T-helper 1 cell treated with Interleukin-12 subunit alpha and Interleukin-12 subunit beta and Interleukin-4 antibody, amounts not matched to agents 30 ng/mL and 1 ng/mL, for 36 hours (primary cell): ENCODE data around the gene USP17L27. TPM values are rescaled to one million over a fixed set of nuclear protein-coding genes. Genes with fewer than 3 reads are reported as not detected.
"Not testable (repeated sequence)": the region's sequence is repeated elsewhere in the genome, so short reads cannot be mapped to it uniquely, and the experiment has no call there.

Experiments
- intact Hi-C: fragments of 100-400 bp; cut with micrococcal nuclease; formaldehyde crosslinking; loops from one replicate; pipeline ENCODE4 v1.15.1; 2024
- total RNA-seq: library from RNA; stranded (reverse); gene quantifications from 2 replicates; pipeline ENCODE4 v1.2.3, GENCODE V29; 2022

USP17L27 gene, protein sequence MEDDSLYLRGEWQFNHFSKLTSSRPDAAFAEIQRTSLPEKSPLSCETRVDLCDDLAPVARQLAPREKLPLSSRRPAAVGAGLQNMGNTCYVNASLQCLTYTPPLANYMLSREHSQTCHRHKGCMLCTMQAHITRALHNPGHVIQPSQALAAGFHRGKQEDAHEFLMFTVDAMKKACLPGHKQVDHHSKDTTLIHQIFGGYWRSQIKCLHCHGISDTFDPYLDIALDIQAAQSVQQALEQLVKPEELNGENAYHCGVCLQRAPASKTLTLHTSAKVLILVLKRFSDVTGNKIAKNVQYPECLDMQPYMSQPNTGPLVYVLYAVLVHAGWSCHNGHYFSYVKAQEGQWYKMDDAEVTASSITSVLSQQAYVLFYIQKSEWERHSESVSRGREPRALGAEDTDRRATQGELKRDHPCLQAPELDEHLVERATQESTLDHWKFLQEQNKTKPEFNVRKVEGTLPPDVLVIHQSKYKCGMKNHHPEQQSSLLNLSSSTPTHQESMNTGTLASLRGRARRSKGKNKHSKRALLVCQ
- total RNA-seq, result not detected in 2 replicates

GRCh38 chr4:9343848-9344247 is at the start of gene USP17L27:
Gene USP17L27, plus strand, starts transcription at chr4:9344148. Its CDS starts 0 bp downstream, at chr4:9344148.
- intact Hi-C loops, result not testable (repeated sequence)

DNA sequence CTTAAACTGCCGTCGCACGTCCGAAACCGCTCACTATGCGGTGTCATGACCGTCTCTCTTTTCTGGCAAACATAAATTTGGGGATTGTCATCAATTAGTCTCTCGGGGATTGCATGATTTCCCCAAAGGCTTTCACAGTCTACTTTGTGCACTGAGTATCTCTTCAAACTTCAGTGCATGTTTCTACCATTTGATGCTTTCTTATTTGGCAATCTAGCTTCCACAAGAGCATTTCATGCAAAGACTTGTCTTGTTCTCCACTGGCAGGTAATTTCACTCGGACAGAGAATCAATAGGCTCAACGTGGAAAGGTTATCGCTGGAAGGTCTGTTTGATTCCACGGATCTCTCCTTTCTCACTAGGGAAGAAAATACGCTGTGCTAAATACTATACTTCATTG is 19.8 kb upstream of the USP17L27 start:
- intact Hi-C loops, result not testable (repeated sequence)

- intact Hi-C loops, result not testable (repeated sequence)
These were observed 19.1 kb upstream of the USP17L27 start, which contains the start of gene USP17L24 for GRCh38 chr4:9324865-9325264. Gene USP17L24, plus strand, starts transcription at chr4:9325165. Its CDS starts 0 bp downstream, at chr4:9325165.

DNA sequence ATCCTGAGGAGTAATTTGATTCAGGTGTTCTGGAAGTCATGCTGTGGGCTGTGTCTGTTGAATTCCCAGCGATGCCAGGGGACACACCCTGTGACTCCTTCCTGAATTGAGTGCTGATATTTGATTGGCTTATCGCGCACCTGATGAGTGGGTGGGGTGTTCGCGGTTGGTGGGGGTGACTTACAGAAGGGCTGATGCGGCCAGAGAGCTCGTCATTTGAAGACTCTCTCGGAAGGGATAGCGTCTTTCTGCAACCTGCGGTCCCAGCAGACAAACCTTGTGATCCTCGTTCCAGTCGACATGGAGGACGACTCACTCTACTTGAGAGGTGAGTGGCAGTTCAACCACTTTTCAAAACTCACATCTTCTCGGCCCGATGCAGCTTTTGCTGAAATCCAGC is 14.3 kb upstream of the USP17L27 start, which contains the start of gene USP17L25:
Gene USP17L25, plus strand, starts transcription at position 301 of the 400 bp plus-strand sequence. Its CDS starts 0 bp downstream, at position 301.
- intact Hi-C loops, result not testable (repeated sequence)

DNA sequence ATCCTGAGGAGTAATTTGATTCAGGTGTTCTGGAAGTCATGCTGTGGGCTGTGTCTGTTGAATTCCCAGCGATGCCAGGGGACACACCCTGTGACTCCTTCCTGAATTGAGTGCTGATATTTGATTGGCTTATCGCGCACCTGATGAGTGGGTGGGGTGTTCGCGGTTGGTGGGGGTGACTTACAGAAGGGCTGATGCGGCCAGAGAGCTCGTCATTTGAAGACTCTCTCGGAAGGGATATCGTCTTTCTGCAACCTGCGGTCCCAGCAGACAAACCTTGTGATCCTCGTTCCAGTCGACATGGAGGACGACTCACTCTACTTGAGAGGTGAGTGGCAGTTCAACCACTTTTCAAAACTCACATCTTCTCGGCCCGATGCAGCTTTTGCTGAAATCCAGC is 9.6 kb upstream of the USP17L27 start, which contains the start of gene USP17L26:
Gene USP17L26, plus strand, starts transcription at position 301 of the 400 bp plus-strand sequence. Its CDS starts 0 bp downstream, at position 301.
- intact Hi-C loops, result not testable (repeated sequence)

- intact Hi-C loops, result not testable (repeated sequence)
These were observed 4.8 kb upstream of the USP17L27 start, which contains the start of gene USP17L5 for GRCh38 chr4:9339103-9339502. Gene USP17L5, plus strand, starts transcription at chr4:9339403. Its CDS starts 0 bp downstream, at chr4:9339403.

- intact Hi-C loops, result not testable (repeated sequence)
These were observed 4.6 kb downstream of the USP17L27 start, which contains the start of gene USP17L28 for GRCh38 chr4:9348593-9348992. Gene USP17L28, plus strand, starts transcription at chr4:9348893. Its CDS starts 0 bp downstream, at chr4:9348893.

DNA sequence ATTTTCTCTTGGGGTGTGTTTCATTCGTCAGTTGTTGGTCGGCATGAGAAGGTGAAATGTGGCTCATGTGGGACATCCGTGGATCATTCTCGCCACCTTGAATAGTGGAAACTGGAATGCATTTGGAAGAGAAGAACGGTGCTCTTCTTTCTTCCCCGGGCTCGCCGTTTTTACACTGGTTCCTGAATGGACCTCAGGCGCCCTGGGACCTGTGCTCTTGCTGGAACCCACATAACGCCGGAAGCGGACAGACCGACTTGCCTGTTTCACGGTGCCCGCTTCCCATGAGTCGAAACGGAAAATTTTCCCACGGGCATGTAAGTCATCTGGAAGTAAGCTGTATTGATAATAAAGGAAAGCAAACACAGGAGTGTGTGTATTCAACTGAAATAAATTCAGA is 6.9 kb downstream of the USP17L27 start:
- intact Hi-C loops, result not testable (repeated sequence)

- intact Hi-C loops, result not testable (repeated sequence)
These were observed 9.4 kb downstream of the USP17L27 start, which contains the start of gene USP17L29 for GRCh38 chr4:9353338-9353737. Gene USP17L29, plus strand, starts transcription at chr4:9353638. Its CDS starts 0 bp downstream, at chr4:9353638.

DNA sequence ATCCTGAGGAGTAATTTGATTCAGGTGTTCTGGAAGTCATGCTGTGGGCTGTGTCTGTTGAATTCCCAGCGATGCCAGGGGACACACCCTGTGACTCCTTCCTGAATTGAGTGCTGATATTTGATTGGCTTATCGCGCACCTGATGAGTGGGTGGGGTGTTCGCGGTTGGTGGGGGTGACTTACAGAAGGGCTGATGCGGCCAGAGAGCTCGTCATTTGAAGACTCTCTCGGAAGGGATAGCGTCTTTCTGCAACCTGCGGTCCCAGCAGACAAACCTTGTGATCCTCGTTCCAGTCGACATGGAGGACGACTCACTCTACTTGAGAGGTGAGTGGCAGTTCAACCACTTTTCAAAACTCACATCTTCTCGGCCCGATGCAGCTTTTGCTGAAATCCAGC is 18.9 kb downstream of the USP17L27 start, which contains the start of gene USP17L30:
Gene USP17L30, plus strand, starts transcription at position 301 of the 400 bp plus-strand sequence. Its CDS starts 0 bp downstream, at position 301.
- intact Hi-C loops, result not testable (repeated sequence)

- intact Hi-C loops, result not testable (repeated sequence)
These were observed 35.9 kb downstream of the USP17L27 start for GRCh38 chr4:9379881-9380280.

DNA sequence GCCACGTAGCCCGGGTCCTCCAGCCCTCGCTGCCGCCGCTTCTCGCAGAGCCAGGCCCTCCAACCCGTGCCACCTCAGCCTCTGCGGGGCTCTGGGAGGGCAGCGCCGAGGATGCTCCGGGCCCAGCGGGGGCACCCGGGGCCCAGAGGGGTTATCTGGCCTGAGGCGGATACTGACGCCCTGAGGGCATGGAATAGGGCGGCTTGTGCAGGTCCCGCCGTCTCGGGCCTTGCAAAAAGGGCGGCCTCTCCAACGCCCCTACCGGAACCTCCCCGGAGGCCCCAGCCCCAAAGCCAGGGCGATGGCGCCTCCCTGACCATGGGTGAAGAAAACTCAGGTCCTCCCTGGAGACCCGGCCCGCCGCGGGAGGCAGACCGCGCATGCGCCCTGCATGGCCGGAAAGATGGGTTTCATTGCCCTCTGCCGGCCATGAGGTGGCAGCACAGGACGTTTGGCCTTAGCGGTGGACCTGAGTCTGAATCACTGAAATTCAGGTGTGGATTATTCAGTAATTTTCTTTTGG is 37.1 kb downstream of the USP17L27 start:
- intact Hi-C loops, result not testable (repeated sequence)

DNA sequence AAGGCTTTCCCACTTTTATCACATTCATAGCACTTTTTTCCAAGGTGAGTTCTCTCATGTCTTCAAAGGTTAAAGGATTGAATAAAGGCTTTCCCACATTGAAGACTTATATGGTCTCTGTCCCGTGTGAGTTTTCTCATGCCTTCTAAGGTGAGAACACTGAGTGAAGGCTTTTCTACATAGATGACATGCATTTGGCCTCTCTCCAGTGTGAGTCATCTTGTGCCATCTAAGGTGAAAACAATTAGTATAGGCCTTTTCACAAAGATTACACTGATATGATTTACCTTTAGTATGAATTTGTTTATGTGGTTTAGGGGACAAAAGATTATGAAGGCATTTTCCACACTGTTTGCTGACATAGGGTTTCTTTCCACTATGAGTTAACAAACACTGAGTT is 40.2 kb downstream of the USP17L27 start:
- intact Hi-C loops, result no loop called here

DNA sequence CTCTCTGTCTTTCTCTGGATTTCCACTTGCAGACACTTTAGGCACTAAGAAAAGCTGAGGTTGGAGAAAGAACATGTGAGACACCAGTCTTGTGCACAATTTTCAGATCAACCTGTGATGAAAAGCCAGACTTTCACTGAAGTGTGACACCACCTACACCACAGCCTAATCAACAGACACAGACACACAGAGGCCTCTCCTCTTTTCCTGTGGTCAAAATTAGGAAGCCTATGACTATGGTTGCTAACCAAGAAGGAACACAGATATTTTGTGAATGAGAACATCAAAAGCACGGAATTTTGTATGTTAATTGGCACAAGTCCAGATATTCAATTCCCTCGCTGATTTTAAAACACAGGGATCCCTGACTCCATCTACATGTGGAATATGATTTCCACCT is 45.1 kb downstream of the USP17L27 start:
- intact Hi-C loops, result not testable (repeated sequence)

Other genes starting within 250 kb of the USP17L27 start
- gene FAM90A26, start 173.7 kb upstream of the USP17L27 start, total RNA-seq, result not detected in 2 replicates
- gene USP17L10, start 133.5 kb upstream of the USP17L27 start, total RNA-seq, result not detected in 2 replicates
- gene USP17L11, start 128.7 kb upstream of the USP17L27 start, total RNA-seq, result not detected in 2 replicates
- not detected in 2 replicates for gene USP17L12, start 124.0 kb upstream of the USP17L27 start, total RNA-seq
- gene USP17L13, start 119.3 kb upstream of the USP17L27 start, total RNA-seq, result not detected in 2 replicates
- not detected in 2 replicates for gene USP17L15, start 109.8 kb upstream of the USP17L27 start, total RNA-seq
- gene USP17L17, start 100.3 kb upstream of the USP17L27 start, total RNA-seq, result not detected in 2 replicates
- not detected in 2 replicates for gene USP17L18, start 95.5 kb upstream of the USP17L27 start, total RNA-seq
- not detected in 2 replicates for gene USP17L19, start 90.8 kb upstream of the USP17L27 start, total RNA-seq
- not detected in 2 replicates for gene USP17L20, start 86.0 kb upstream of the USP17L27 start, total RNA-seq
- gene USP17L21, start 81.3 kb upstream of the USP17L27 start, total RNA-seq, result not detected in 2 replicates
- not detected in 2 replicates for gene USP17L22, start 76.5 kb upstream of the USP17L27 start, total RNA-seq
- not detected in 2 replicates for gene USP17L24, start 19.0 kb upstream of the USP17L27 start, total RNA-seq
- gene USP17L25, start 14.2 kb upstream of the USP17L27 start, total RNA-seq, result not detected in 2 replicates
- gene USP17L26, start 9.5 kb upstream of the USP17L27 start, total RNA-seq, result not detected in 2 replicates
- gene USP17L5, start 4.7 kb upstream of the USP17L27 start, total RNA-seq, result not detected in 2 replicates
- not detected in 2 replicates for gene USP17L28, start 4.7 kb downstream of the USP17L27 start, total RNA-seq
- not detected in 2 replicates for gene USP17L29, start 9.5 kb downstream of the USP17L27 start, total RNA-seq
- gene USP17L30, start 19.0 kb downstream of the USP17L27 start, total RNA-seq, result not detected in 2 replicates
- gene DEFB131A, start 100.3 kb downstream of the USP17L27 start, total RNA-seq, result not detected in 2 replicates